Measurements from ENCODE around the gene MLYCD. TPM values are rescaled to one million over a fixed set of nuclear protein-coding genes. Genes with fewer than 3 reads are reported as not detected.

The MLYCD gene
- polyA plus RNA-seq, 1 donor (not counting 4 experiments of a cell fraction or from before 2014, with no cell fraction given), result 1.2 TPM

- H3K36me3 ChIP-seq (ENCODE audit: control insufficient read depth in 2 of 2, extremely low read depth in 1 of 2, insufficient read depth in 2 of 2, low read length in 2 of 2), result peaks cover 0 to 2% of the 10 kb centered on the region in 2 experiments
- no peak for FAIRE-seq
- dilution Hi-C loops (cut with MboI; ENCODE audit: extremely low pct_ligation_motif_present, low sequenced_read_pairs), result no loop called here
These were observed 4.8 kb downstream of the MLYCD start for GRCh38 chr16:83903751-83904150.

GRCh38 chr16:83906683-83907082, 7.8 kb downstream of the MLYCD start:
- no peaks in the 10 kb centered on the region for H3K79me2 ChIP-seq (ENCODE audit: control insufficient read depth, insufficient read depth, low read length)
- no peak for FAIRE-seq
- H3K4me1 ChIP-seq (ENCODE audit: control insufficient read depth, extremely low read depth, insufficient read depth, low read length), result no peaks in the 10 kb centered on the region
- no peak overlapping the region for H3K4me2 ChIP-seq (ENCODE audit: control insufficient read depth, extremely low read depth, insufficient read depth, low read depth, low read length)
- peaks cover 0 to 6% of the 10 kb centered on the region in 2 experiments for H3K36me3 ChIP-seq (ENCODE audit: control insufficient read depth in 2 of 2, extremely low read depth in 1 of 2, insufficient read depth in 2 of 2, low read length in 2 of 2)
- no peak for DNase-seq (ENCODE audit: low read depth, low spot score)
- H3K9me1 ChIP-seq (ENCODE audit: control insufficient read depth, extremely low read depth, insufficient read depth, low read length), result no peaks in the 10 kb centered on the region
- dilution Hi-C loops (cut with MboI; ENCODE audit: extremely low pct_ligation_motif_present, low sequenced_read_pairs), result no loop called here
- no peak overlapping the region for H2AFZ ChIP-seq (ENCODE audit: control insufficient read depth, low read length)
- TF ChIP-seq CTCF (optimal IDR thresholded peaks at IDR 0.05 in 1 of 3, IDR thresholded peaks at IDR 0.05 in 1 of 3, conservative IDR thresholded peaks at IDR 0.05 in 1 of 3; ENCODE audit: extremely low read depth in 1 of 3, insufficient read depth in 2 of 3, low read length in 3 of 3) (no peak), EZH2 (IDR thresholded peaks at IDR 0.05; ENCODE audit: low read length) (no peak)
- H3K9ac ChIP-seq (ENCODE audit: control insufficient read depth, extremely low read depth, insufficient read depth, low read length), result no peak overlapping the region
- H3K27me3 ChIP-seq (ENCODE audit: control insufficient read depth, extremely low read depth, insufficient read depth, low read length), result no peaks in the 10 kb centered on the region
- H3K4me3 ChIP-seq (ENCODE audit: control insufficient read depth in 2 of 3, extremely low read depth in 1 of 3, insufficient read depth in 2 of 3, low read depth in 1 of 3, low read length in 3 of 3), result no peak overlapping the region
- no peaks in the 10 kb centered on the region for H4K20me1 ChIP-seq (ENCODE audit: control insufficient read depth, extremely low read depth, insufficient read depth, low read length)
- H3K27ac ChIP-seq (ENCODE audit: control insufficient read depth, insufficient read depth, low read length), result no peak overlapping the region
- no peaks in the 10 kb centered on the region for H3K9me3 ChIP-seq (ENCODE audit: control insufficient read depth, low read depth, low read length)

More at GRCh38 chr16:83903751-83904150, 4.8 kb downstream of the MLYCD start:
- no peak overlapping the region for H2AFZ ChIP-seq (ENCODE audit: control insufficient read depth, low read length)
- DNase-seq (ENCODE audit: low read depth, low spot score), result no peak
- peaks cover 4% of the 10 kb centered on the region for H3K4me1 ChIP-seq (ENCODE audit: control insufficient read depth, extremely low read depth, insufficient read depth, low read length)
- no peak for TF ChIP-seq EZH2 (IDR thresholded peaks at IDR 0.05; ENCODE audit: low read length)
- TF ChIP-seq CTCF (optimal IDR thresholded peaks at IDR 0.05 in 1 of 3, IDR thresholded peaks at IDR 0.05 in 1 of 3, conservative IDR thresholded peaks at IDR 0.05 in 1 of 3; ENCODE audit: extremely low read depth in 1 of 3, insufficient read depth in 2 of 3, low read length in 3 of 3), result no peak
- H3K9ac ChIP-seq (ENCODE audit: control insufficient read depth, extremely low read depth, insufficient read depth, low read length), result no peak overlapping the region
- H3K9me1 ChIP-seq (ENCODE audit: control insufficient read depth, extremely low read depth, insufficient read depth, low read length), result no peaks in the 10 kb centered on the region
- no peak overlapping the region for H3K4me2 ChIP-seq (ENCODE audit: control insufficient read depth, extremely low read depth, insufficient read depth, low read depth, low read length)
- H4K20me1 ChIP-seq (ENCODE audit: control insufficient read depth, extremely low read depth, insufficient read depth, low read length), result no peaks in the 10 kb centered on the region
- no peak overlapping the region for H3K4me3 ChIP-seq (ENCODE audit: control insufficient read depth in 2 of 3, extremely low read depth in 1 of 3, insufficient read depth in 2 of 3, low read depth in 1 of 3, low read length in 3 of 3)
- H3K27ac ChIP-seq (ENCODE audit: control insufficient read depth, insufficient read depth, low read length), result no peak overlapping the region
- no peaks in the 10 kb centered on the region for H3K27me3 ChIP-seq (ENCODE audit: control insufficient read depth, extremely low read depth, insufficient read depth, low read length)
- no peaks in the 10 kb centered on the region for H3K79me2 ChIP-seq (ENCODE audit: control insufficient read depth, insufficient read depth, low read length)
- H3K9me3 ChIP-seq (ENCODE audit: control insufficient read depth, low read depth, low read length), result no peaks in the 10 kb centered on the region
